Transverse colon (tissue), 4 donors: ENCODE measurements around the gene PUSL1. TPM values are rescaled to one million over a fixed set of nuclear protein-coding genes. Genes with fewer than 3 reads are reported as not detected.

ENCODE experiments used
- DNase-seq: peaks from one replicate; pipeline ENCODE4 v3.0.0-alpha.2; 2019
- H3K27ac ChIP-seq, 4 donors: fragments of 200-600 bp; sonication (generic); 2 replicates each; pipeline ENCODE4 v1.5.1; 2016 to 2018; ENCODE audit warnings: inconsistent platforms in 4 of 4
- H3K27me3 ChIP-seq: fragments of 200-600 bp; sonication (generic); 2 replicates; pipeline ENCODE4 v1.5.1; 2017; ENCODE audit warnings: inconsistent platforms
- H3K36me3 ChIP-seq, 4 donors: fragments of 200-600 bp; sonication (generic); 2 replicates each; pipeline ENCODE4 v1.5.1; 2017 to 2019; ENCODE audit warnings: inconsistent platforms in 4 of 4
- H3K4me1 ChIP-seq, 4 donors: fragments of 200-600 bp; sonication (generic); 2 replicates each; pipeline ENCODE4 v1.5.1; 2017 to 2020; ENCODE audit warnings: inconsistent platforms in 4 of 4
- H3K4me3 ChIP-seq, 4 donors: fragments of 200-600 bp; sonication (generic); 1 replicate in 1 of 4; 2 replicates in 3 of 4; pipeline versions ENCODE4 v1.5.1 to v1.6.1; 2017 to 2019; ENCODE audit warnings: inconsistent platforms in 4 of 4
- H3K9me3 ChIP-seq, 2 donors: fragments of 200-600 bp; sonication (generic); 2 replicates each; pipeline ENCODE4 v1.5.1; 2017 to 2019; ENCODE audit warnings: inconsistent platforms in 2 of 2
- EP300 ChIP-seq: sonication (generic); formaldehyde crosslinking; IDR thresholded peaks from one replicate; pipeline ENCODE4 v1.6.1; 2017; ENCODE audit warnings: antibody characterized with exemption, low read depth
- POLR2A ChIP-seq: fragments of 450-650 bp; IDR thresholded peaks from one replicate; pipeline ENCODE4 v1.6.1; 2016; ENCODE audit warnings: antibody characterized with exemption, mild to moderate bottlenecking, moderate library complexity
- POLR2AphosphoS5 ChIP-seq, 3 donors: sonication (generic); formaldehyde crosslinking; IDR thresholded peaks; one replicate each; pipeline ENCODE4 v1.6.1; 2016; ENCODE audit warnings: antibody characterized with exemption in 3 of 3
- WGBS, 2 donors: methylation state at CpG; one replicate each; pipeline ENCODE4 v1.1.5; 2018; ENCODE audit warnings: low coverage in 1 of 2; 5-methylcytosine and 5-hydroxymethylcytosine counted together
- in situ Hi-C, 4 donors: fragments of 200-750 bp; cut with MboI; loops; one replicate each; pipeline versions ENCODE4 v1.15.0 to v1.15.1; 2017; ENCODE audit warnings: low sequenced_read_pairs in 3 of 4, low pct_ligation_motif_present in 1 of 4, low pct_unique_long_range_greater_than_20kb in 1 of 4
- intact Hi-C: fragments of 100-400 bp; cut with DNase I; formaldehyde crosslinking; loops from one replicate; pipeline ENCODE4 v1.15.1; 2023; ENCODE audit warnings: low total_unique reads
- total RNA-seq, 4 donors: library from RNA; depleted of rRNA; stranded (reverse); fragments of >200 nt; gene quantifications; one replicate each; pipeline ENCODE4 v1.1.0, GENCODE V29; 2016
- TF ChIP-seq, protein P1 (sequence below), 5 experiments: fragments of 200-600 bp in 3 of 5; fragments of 450-650 bp in 2 of 5; sonication (generic) in 3 of 5; IDR thresholded peaks; 1 replicate in 2 of 5; 2 replicates in 3 of 5; pipeline ENCODE4 v1.5.1; 2016 to 2017; ENCODE audit warnings: antibody characterized with exemption in 5 of 5, inconsistent platforms in 3 of 5, mild to moderate bottlenecking in 2 of 5, moderate library complexity in 1 of 5

The PUSL1 gene
- total RNA-seq, 4 donors from 2014 or later, result 7.0 to 35.9 (median 20.5) TPM

DNA sequence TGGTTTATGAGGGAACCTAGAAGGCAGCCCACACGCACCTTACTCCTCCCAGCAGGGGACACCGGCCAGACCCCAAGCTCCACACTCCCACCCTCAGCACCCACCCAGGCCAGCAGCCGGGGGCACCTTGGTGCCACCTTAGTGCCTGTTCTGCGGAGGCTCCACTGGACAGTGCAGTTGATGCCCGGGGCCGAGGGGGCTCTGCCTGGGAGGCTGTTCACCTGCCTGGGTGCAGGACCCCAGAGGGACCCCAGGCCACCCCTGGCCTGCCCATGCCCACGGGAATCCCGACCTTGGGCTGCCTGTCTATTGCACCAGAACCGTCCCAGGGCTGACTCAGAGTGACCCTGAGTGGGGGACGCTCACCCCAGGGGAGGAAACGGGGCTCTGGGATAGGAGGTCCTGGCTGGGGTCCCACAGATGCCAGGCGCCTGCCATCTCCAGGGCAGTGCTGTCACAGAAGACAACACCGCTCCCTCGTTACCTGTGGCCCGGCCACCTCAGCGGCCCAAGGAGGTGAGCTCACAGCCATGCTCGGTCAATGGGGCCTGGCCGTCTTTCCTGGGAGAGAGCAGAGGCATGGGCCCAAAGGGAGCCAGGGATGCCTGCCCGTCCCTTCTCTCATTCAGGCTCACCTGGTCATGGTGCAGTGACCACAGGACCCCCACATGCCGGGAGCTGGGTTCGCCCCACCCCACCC is 27.5 kb upstream of the PUSL1 start:
- 95% methylated on average over 21 of the region's 21 CpGs; no CpG with 5 or more reads in 1 of the 2 donors for WGBS, 2 donors
- intact Hi-C loops, result no loop called here
- no peak for DNase-seq
- H3K4me1 ChIP-seq, result peaks cover 8 to 21% (median 11%) of the 10 kb centered on the region in 4 donors
- H3K4me3 ChIP-seq, result no peak overlapping the region
- peak overlapping the region in 3 of 4 donors; percentile 61 to 73 (median 68) for H3K27ac ChIP-seq
- no peak for TF ChIP-seq POLR2A
- no peak for TF ChIP-seq EP300
- no peaks in the 10 kb centered on the region for H3K36me3 ChIP-seq
- H3K9me3 ChIP-seq, result no peaks in the 10 kb centered on the region
- in situ Hi-C loops, result no loop called here
- peaks cover 12% of the 10 kb centered on the region for H3K27me3 ChIP-seq

DNA sequence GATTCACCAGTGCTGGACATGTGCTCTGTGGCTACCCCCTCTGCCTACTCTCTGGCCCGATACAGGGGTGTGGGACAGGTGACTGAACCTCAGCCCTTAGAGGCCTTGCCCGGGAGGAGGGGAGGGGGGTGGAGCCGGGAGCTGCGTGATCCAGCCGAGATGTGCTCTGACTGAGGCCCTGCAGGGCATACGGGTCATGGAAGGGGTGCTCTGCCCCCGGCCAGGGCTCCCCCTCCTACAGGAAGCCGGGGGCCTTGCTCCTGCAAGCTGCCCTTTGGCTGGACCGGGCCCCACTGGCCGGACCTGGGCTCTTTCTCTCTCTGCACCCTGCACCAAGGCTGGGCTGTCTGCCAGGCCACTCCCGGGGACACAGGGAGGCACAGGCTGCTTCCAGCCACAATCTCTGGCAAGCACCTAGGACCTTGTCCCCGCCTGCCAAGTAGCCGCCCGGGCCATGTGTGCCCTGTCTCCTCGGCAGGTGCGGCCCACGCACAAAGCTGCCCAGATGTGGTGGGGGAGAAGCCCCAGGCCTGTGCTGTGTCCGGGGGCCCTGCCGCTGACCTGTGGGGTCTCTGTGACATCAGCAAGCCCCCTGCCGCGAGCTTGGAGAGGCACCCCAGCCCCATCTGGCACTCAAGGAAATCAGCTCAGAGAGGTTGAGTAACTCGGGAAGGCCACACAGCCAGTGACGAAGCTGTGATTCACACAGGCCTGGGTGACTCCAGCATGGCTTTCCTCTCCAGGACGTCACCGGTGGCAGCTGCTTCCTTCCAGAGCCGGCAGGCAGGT is 26.7 kb upstream of the PUSL1 start:
- H3K27ac ChIP-seq, result peak overlapping the region; percentile 60 to 73 (median 64)
- H3K4me3 ChIP-seq, result peak overlapping the region in 1 of 4 donors; percentile 8
- peaks cover 8 to 24% (median 11%) of the 10 kb centered on the region in 4 donors for H3K4me1 ChIP-seq
- H3K36me3 ChIP-seq, result no peaks in the 10 kb centered on the region
- 39% methylated on average over 26 of the region's 26 CpGs; no CpG with 5 or more reads in 1 of the 2 donors for WGBS, 2 donors
- no peaks in the 10 kb centered on the region for H3K9me3 ChIP-seq
- DNase-seq, result peak; percentile 92
- H3K27me3 ChIP-seq, result peaks cover 20% of the 10 kb centered on the region
- TF ChIP-seq POLR2A, result peak; percentile 45
- TF ChIP-seq, protein P1, sequence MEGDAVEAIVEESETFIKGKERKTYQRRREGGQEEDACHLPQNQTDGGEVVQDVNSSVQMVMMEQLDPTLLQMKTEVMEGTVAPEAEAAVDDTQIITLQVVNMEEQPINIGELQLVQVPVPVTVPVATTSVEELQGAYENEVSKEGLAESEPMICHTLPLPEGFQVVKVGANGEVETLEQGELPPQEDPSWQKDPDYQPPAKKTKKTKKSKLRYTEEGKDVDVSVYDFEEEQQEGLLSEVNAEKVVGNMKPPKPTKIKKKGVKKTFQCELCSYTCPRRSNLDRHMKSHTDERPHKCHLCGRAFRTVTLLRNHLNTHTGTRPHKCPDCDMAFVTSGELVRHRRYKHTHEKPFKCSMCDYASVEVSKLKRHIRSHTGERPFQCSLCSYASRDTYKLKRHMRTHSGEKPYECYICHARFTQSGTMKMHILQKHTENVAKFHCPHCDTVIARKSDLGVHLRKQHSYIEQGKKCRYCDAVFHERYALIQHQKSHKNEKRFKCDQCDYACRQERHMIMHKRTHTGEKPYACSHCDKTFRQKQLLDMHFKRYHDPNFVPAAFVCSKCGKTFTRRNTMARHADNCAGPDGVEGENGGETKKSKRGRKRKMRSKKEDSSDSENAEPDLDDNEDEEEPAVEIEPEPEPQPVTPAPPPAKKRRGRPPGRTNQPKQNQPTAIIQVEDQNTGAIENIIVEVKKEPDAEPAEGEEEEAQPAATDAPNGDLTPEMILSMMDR (IDR thresholded peaks at IDR 0.05), result no peak
- TF ChIP-seq POLR2AphosphoS5 (IDR thresholded peaks at IDR 0.05), result peak in 2 of 3 donors; percentile 32 to 33
- intact Hi-C loops (no loop called here), in situ Hi-C loops (no loop called here)

DNA sequence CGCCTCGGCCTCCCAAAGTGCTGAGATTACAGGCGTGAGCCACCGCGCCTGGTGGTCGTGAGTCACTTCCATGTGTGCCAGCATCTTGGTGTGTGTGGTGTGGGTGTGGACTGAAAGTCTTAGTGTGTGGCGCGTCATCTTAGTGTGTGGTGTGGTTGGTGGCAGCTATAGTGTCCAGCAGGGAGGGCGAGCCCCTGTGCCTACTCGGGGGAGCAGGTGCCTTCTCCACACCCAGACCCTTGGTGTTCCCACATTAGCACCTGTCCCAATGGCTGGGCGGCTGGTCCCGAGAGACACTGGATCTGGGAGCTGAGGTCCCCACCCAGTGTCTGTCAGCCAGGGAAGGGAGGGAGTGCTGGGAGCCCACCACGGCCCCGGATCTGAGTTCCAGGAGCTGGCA is 25.4 kb upstream of the PUSL1 start:
- H3K9me3 ChIP-seq, result no peaks in the 10 kb centered on the region
- H3K36me3 ChIP-seq, result no peaks in the 10 kb centered on the region
- H3K4me3 ChIP-seq, result no peak overlapping the region
- WGBS, 2 donors, result 71% methylated on average over 14 of the region's 14 CpGs; no CpG with 5 or more reads in 1 of the 2 donors
- H3K27ac ChIP-seq, result no peak overlapping the region
- in situ Hi-C loops (no loop called here), intact Hi-C loops (no loop called here)
- H3K4me1 ChIP-seq, result peaks cover 8 to 24% (median 11%) of the 10 kb centered on the region in 4 donors
- no peak for TF ChIP-seq POLR2AphosphoS5 (IDR thresholded peaks at IDR 0.05)
- no peak for TF ChIP-seq POLR2A
- TF ChIP-seq, protein P1 (IDR thresholded peaks at IDR 0.05), result no peak
- no peak for TF ChIP-seq EP300
- no peak for DNase-seq
- peaks cover 33% of the 10 kb centered on the region for H3K27me3 ChIP-seq

DNA sequence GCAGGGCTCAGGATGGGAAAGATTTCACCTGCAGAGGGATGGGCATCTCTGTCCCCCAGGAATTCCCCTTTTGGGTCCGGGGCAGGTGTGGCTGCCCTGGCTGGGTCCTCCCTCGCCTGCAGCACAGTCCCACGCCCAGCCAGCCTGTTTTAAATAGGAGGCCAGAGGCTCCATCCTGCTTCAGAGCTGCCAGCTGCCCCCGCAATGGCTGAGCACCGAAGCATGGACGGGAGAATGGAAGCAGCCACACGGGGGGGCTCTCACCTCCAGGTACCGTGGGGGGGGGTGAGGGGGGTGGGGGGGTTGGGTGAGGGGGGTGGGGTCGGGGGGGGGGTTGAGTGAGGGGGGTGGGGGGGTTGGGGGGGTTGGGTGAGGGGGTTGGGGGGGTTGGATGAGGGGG is 24.6 kb upstream of the PUSL1 start:
- Histone ChIP-seq H3K36me3 (no peaks in the 10 kb centered on the region), H3K27me3 (peaks cover 33% of the 10 kb centered on the region), H3K27ac (no peak overlapping the region), H3K9me3 (no peaks in the 10 kb centered on the region), H3K4me1 (peaks cover 8 to 24% (median 11%) of the 10 kb centered on the region in 4 donors), H3K4me3 (no peak overlapping the region)
- DNase-seq, result peak; percentile 8
- in situ Hi-C loops, result no loop called here
- TF ChIP-seq EP300 (no peak), POLR2AphosphoS5 (IDR thresholded peaks at IDR 0.05) (no peak), POLR2A (no peak)
- TF ChIP-seq, protein P1 (IDR thresholded peaks at IDR 0.05), result no peak
- intact Hi-C loops, result no loop called here
- no CpG with 5 or more reads among the region's 9 CpGs for WGBS, 2 donors
